Upper lobe of left lung (tissue), 6 donors: ENCODE data around the gene ATXN1. TPM values are rescaled to one million over a fixed set of nuclear protein-coding genes. Genes with fewer than 3 reads are reported as not detected.

ENCODE experiments used
- ATAC-seq, 2 donors: fragments of 200-7000 bp; cut with Tn5 transposase; one replicate each; pipeline ENCODE4 v1.9.1; 2022; ENCODE audit warnings: mild to moderate bottlenecking in 2 of 2, moderate library complexity in 2 of 2; ENCODE audit not compliant: low FRiP score in 2 of 2
- DNase-seq, 2 donors: peaks; one replicate each; pipeline ENCODE4 v3.0.0-alpha.2; 2019 to 2020
- H3K27ac ChIP-seq, 4 donors: fragments of 200-600 bp; sonication (generic); one replicate each; pipeline ENCODE4 v1.5.1; 2016 to 2019
- H3K27me3 ChIP-seq, 4 donors: fragments of 200-600 bp; sonication (generic); one replicate each; pipeline ENCODE4 v1.5.1; 2017 to 2019
- H3K36me3 ChIP-seq, 4 donors: fragments of 200-600 bp; sonication (generic); one replicate each; pipeline ENCODE4 v1.5.1; 2016 to 2019
- H3K4me1 ChIP-seq, 4 donors: fragments of 200-600 bp; sonication (generic); one replicate each; pipeline ENCODE4 v1.5.1; 2018 to 2019
- H3K4me3 ChIP-seq, 4 donors: fragments of 200-600 bp; sonication (generic); one replicate each; pipeline ENCODE4 v1.5.1; 2017 to 2019; ENCODE audit warnings: mild to moderate bottlenecking in 2 of 4, moderate library complexity in 1 of 4
- H3K9me3 ChIP-seq, 4 donors: fragments of 200-600 bp; sonication (generic); one replicate each; pipeline ENCODE4 v1.5.1; 2018 to 2019
- EP300 ChIP-seq, 4 donors: sonication (generic); formaldehyde crosslinking; IDR thresholded peaks; one replicate each; pipeline ENCODE4 v1.5.1; 2017; ENCODE audit warnings: antibody characterized with exemption in 4 of 4, control low read depth in 2 of 4
- POLR2A ChIP-seq, 4 donors: fragments of 450-650 bp; IDR thresholded peaks; one replicate each; pipeline ENCODE4 v1.5.1; 2016 to 2017; ENCODE audit warnings: antibody characterized with exemption in 4 of 4, mild to moderate bottlenecking in 2 of 4
- POLR2AphosphoS5 ChIP-seq, 2 donors: sonication (generic); formaldehyde crosslinking; IDR thresholded peaks; one replicate each; pipeline ENCODE4 v1.5.1; 2017; ENCODE audit warnings: antibody characterized with exemption in 2 of 2
- WGBS, 2 donors: methylation state at CpG; one replicate each; pipeline ENCODE4 v1.1.5; 2017 to 2018; 5-methylcytosine and 5-hydroxymethylcytosine counted together
- total RNA-seq, 6 donors: library from RNA; depleted of rRNA in 4 of 6; stranded (reverse); fragments of >200 nt in 4 of 6; gene quantifications; one replicate each; pipeline versions ENCODE4 v1.1.0 to v1.2.1, GENCODE V29; 2016 to 2021
- TF ChIP-seq, protein P1 (sequence below), 6 experiments: fragments of 450-650 bp in 4 of 6; fragments of 200-600 bp in 2 of 6; sonication (generic) in 2 of 6; IDR thresholded peaks; one replicate each; pipeline ENCODE4 v1.5.1; 2016 to 2019; ENCODE audit warnings: antibody characterized with exemption in 6 of 6
- donor health status: DM: no; HTN: no; CAD: no; lungs with moderate emphysema.
- donor health status: DM: no; HTN: yes; CAD: no; lungs with severe emphysema.

Gene ATXN1
- total RNA-seq, 6 donors from 2014 or later: 44.2 to 106 (median 71.7) TPM

- TF ChIP-seq EP300 (IDR thresholded peaks at IDR 0.05) (no peak), POLR2A (IDR thresholded peaks at IDR 0.05) (no peak), POLR2AphosphoS5 (IDR thresholded peaks at IDR 0.05) (no peak)
- TF ChIP-seq, protein P1, sequence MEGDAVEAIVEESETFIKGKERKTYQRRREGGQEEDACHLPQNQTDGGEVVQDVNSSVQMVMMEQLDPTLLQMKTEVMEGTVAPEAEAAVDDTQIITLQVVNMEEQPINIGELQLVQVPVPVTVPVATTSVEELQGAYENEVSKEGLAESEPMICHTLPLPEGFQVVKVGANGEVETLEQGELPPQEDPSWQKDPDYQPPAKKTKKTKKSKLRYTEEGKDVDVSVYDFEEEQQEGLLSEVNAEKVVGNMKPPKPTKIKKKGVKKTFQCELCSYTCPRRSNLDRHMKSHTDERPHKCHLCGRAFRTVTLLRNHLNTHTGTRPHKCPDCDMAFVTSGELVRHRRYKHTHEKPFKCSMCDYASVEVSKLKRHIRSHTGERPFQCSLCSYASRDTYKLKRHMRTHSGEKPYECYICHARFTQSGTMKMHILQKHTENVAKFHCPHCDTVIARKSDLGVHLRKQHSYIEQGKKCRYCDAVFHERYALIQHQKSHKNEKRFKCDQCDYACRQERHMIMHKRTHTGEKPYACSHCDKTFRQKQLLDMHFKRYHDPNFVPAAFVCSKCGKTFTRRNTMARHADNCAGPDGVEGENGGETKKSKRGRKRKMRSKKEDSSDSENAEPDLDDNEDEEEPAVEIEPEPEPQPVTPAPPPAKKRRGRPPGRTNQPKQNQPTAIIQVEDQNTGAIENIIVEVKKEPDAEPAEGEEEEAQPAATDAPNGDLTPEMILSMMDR (IDR thresholded peaks at IDR 0.05): no peak
- H3K27me3 ChIP-seq: no peaks in the 10 kb centered on the region
- peaks cover 0 to 3% (median 0%) of the 10 kb centered on the region in 4 donors for H3K36me3 ChIP-seq
- H3K4me3 ChIP-seq: no peak overlapping the region
- peaks cover 41 to 51% (median 46%) of the 10 kb centered on the region in 4 donors for H3K4me1 ChIP-seq
- 68 to 69% methylated on average over 8 of the region's 8 CpGs for WGBS, 2 donors
- peak; percentile 26 to 82 for ATAC-seq
- no peaks in the 10 kb centered on the region for H3K9me3 ChIP-seq
- peak overlapping the region; percentile 18 to 51 (median 44) for H3K27ac ChIP-seq
- no peak for DNase-seq
Measured at GRCh38 chr6:16741112-16742016, 19.9 kb downstream of the ATXN1 start.

GRCh38 chr6:16740097-16740496 lies 21.2 kb downstream of the ATXN1 start:
- H3K9me3 ChIP-seq: no peaks in the 10 kb centered on the region
- no peak for DNase-seq
- no peak for ATAC-seq
- H3K36me3 ChIP-seq: peaks cover 0 to 3% (median 0%) of the 10 kb centered on the region in 4 donors
- peaks cover 41 to 48% (median 46%) of the 10 kb centered on the region in 4 donors for H3K4me1 ChIP-seq
- TF ChIP-seq EP300 (IDR thresholded peaks at IDR 0.05) (no peak), POLR2AphosphoS5 (IDR thresholded peaks at IDR 0.05) (no peak), POLR2A (IDR thresholded peaks at IDR 0.05) (no peak)
- TF ChIP-seq, protein P1 (IDR thresholded peaks at IDR 0.05): no peak
- no peak overlapping the region for H3K4me3 ChIP-seq
- H3K27ac ChIP-seq: peak overlapping the region in 2 of 4 donors; percentile 29 to 41
- H3K27me3 ChIP-seq: no peaks in the 10 kb centered on the region

- Histone ChIP-seq H3K36me3 (peaks cover 0 to 3% (median 0%) of the 10 kb centered on the region in 4 donors), H3K4me3 (no peak overlapping the region), H3K27ac (peak overlapping the region in 2 of 4 donors; percentile 29 to 37), H3K9me3 (no peaks in the 10 kb centered on the region), H3K27me3 (no peaks in the 10 kb centered on the region), H3K4me1 (peaks cover 41 to 48% (median 46%) of the 10 kb centered on the region in 4 donors)
- no peak for TF ChIP-seq POLR2AphosphoS5 (IDR thresholded peaks at IDR 0.05)
- no peak for ATAC-seq
- 82 to 87% methylated on average over 7 of the region's 7 CpGs for WGBS, 2 donors
- DNase-seq: no peak
Measured at GRCh38 chr6:16739329-16739801, 21.9 kb downstream of the ATXN1 start.

- WGBS, 2 donors: 69 to 75% methylated on average over 5 of the region's 5 CpGs
- peaks cover 42 to 54% (median 45%) of the 10 kb centered on the region in 4 donors for H3K4me1 ChIP-seq
- no peaks in the 10 kb centered on the region for H3K27me3 ChIP-seq
- no peaks in the 10 kb centered on the region for H3K9me3 ChIP-seq
- H3K4me3 ChIP-seq: no peak overlapping the region
- peaks cover 0 to 3% (median 0%) of the 10 kb centered on the region in 4 donors for H3K36me3 ChIP-seq
- TF ChIP-seq, protein P1 (IDR thresholded peaks at IDR 0.05): no peak
- no peak for TF ChIP-seq POLR2AphosphoS5 (IDR thresholded peaks at IDR 0.05)
- no peak for DNase-seq
- no peak for ATAC-seq
- H3K27ac ChIP-seq: peak overlapping the region in 1 of 4 donors; percentile 62
Measured at GRCh38 chr6:16737925-16738324, 23.3 kb downstream of the ATXN1 start.

DNA sequence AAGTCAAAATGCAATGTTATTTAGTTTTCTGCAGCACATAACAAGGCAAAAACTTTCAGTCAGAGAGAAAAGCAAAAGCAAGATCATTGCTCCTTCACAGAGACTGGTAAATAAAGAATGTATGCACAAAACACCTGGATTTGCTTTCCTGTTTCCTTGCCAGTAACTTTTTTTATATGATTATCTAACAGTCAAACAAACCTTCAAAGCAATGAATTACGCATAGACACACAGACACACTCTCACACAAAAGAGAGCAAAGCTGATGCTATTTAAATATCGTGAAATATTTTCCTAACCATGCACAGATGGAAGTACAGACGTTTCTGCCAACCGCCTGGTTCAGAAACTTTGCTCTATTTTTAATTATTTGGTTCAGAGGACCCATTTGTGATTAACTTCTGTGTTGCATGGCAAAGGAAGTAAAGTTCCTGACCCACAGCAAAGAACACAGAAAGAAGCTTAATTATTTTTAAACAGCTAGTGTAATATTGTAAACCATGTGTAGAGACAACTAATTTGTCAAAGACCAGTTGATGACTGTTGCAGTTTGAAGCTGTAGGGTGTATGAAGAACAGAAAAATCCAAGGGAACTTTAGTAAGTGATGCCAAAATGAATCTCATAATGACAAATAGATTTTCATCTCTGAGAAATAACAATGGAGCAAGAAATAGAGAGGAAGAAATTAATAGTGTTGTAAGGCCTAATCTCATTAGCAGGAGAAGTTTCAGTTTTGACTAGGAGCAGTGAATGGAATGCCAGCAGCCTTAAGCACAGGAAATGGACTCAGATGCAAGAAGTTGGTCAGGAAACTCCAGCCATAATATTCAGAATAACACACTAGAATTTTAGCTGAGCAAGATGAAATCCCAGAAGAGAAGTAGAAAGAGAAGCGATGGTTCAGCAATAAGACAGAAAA lies 24.1 kb downstream of the ATXN1 start:
- Histone ChIP-seq H3K27me3 (no peaks in the 10 kb centered on the region), H3K27ac (peak overlapping the region in 3 of 4 donors; percentile 20 to 62 (median 22)), H3K4me1 (peaks cover 38 to 58% (median 50%) of the 10 kb centered on the region in 4 donors), H3K4me3 (no peak overlapping the region), H3K9me3 (no peaks in the 10 kb centered on the region), H3K36me3 (peaks cover 0 to 3% (median 0%) of the 10 kb centered on the region in 4 donors)
- DNase-seq: no peak
- WGBS, 2 donors: 34 to 36% methylated on average over 5 of the region's 5 CpGs
- no peak for ATAC-seq
- TF ChIP-seq EP300 (IDR thresholded peaks at IDR 0.05) (no peak), POLR2AphosphoS5 (IDR thresholded peaks at IDR 0.05) (no peak), POLR2A (IDR thresholded peaks at IDR 0.05) (no peak)
- TF ChIP-seq, protein P1 (IDR thresholded peaks at IDR 0.05): no peak
